Measurements from ENCODE around the gene SH3GL2. TPM values are rescaled to one million over a fixed set of nuclear protein-coding genes. Genes with fewer than 3 reads are reported as not detected.

Gene SH3GL2
- total RNA-seq, 1 donor, result 0.43 TPM

GRCh38 chr9:17772223-17772622 lies 193.4 kb downstream of the SH3GL2 start:
- DNase-seq (ENCODE audit: low read depth), result no peak
- H3K4me3 ChIP-seq (ENCODE audit: low read depth, low read length), result no peak overlapping the region
- no peak for TF ChIP-seq CTCF (IDR thresholded peaks at IDR 0.05; ENCODE audit: insufficient read depth, low read depth, low read length)

- no peak overlapping the region for H3K4me3 ChIP-seq (ENCODE audit: low read depth, low read length)
- DNase-seq (ENCODE audit: low read depth), result no peak
- TF ChIP-seq CTCF (IDR thresholded peaks at IDR 0.05; ENCODE audit: insufficient read depth, low read depth, low read length), result no peak
Observed at GRCh38 chr9:17775656-17776055, 196.8 kb downstream of the SH3GL2 start.

GRCh38 chr9:17776735-17777134 lies 197.9 kb downstream of the SH3GL2 start:
- TF ChIP-seq CTCF (IDR thresholded peaks at IDR 0.05; ENCODE audit: insufficient read depth, low read depth, low read length), result no peak
- H3K4me3 ChIP-seq (ENCODE audit: low read depth, low read length), result no peak overlapping the region
- no peak for DNase-seq (ENCODE audit: low read depth)

GRCh38 chr9:17777465-17777864 lies 198.6 kb downstream of the SH3GL2 start:
- no peak for TF ChIP-seq CTCF (IDR thresholded peaks at IDR 0.05; ENCODE audit: insufficient read depth, low read depth, low read length)
- no peak for DNase-seq (ENCODE audit: low read depth)
- H3K4me3 ChIP-seq (ENCODE audit: low read depth, low read length), result no peak overlapping the region

GRCh38 chr9:17782430-17783149 lies 203.7 kb downstream of the SH3GL2 start:
- no peak overlapping the region for H3K4me3 ChIP-seq (ENCODE audit: low read depth, low read length)
- no peak for DNase-seq (ENCODE audit: low read depth)
- TF ChIP-seq CTCF (IDR thresholded peaks at IDR 0.05; ENCODE audit: insufficient read depth, low read depth, low read length), result no peak

GRCh38 chr9:17783227-17783626 lies 204.4 kb downstream of the SH3GL2 start:
- peak; percentile 10 for DNase-seq (ENCODE audit: low read depth)
- no peak overlapping the region for H3K4me3 ChIP-seq (ENCODE audit: low read depth, low read length)
- TF ChIP-seq CTCF (IDR thresholded peaks at IDR 0.05; ENCODE audit: insufficient read depth, low read depth, low read length), result no peak

GRCh38 chr9:17789316-17789715 lies 210.4 kb downstream of the SH3GL2 start:
- no peak for TF ChIP-seq CTCF (IDR thresholded peaks at IDR 0.05; ENCODE audit: insufficient read depth, low read depth, low read length)
- no peak for DNase-seq (ENCODE audit: low read depth)
- H3K4me3 ChIP-seq (ENCODE audit: low read depth, low read length), result no peak overlapping the region

Data from fibroblast of villous mesenchyme (primary cell).